PC-9 (cell line): ENCODE results near the gene PPP1R9A.

ENCODE experiments used
- EZH2 ChIP-seq: fragments of 200-600 bp; sonication (generic); IDR thresholded peaks from 2 replicates; pipeline ENCODE4 v1.8.0; 2017; ENCODE audit warnings: antibody characterized with exemption, low read depth
- TF ChIP-seq, protein P1 (sequence below): fragments of 200-600 bp; sonication (generic); conservative IDR thresholded peaks from 2 replicates; pipeline ENCODE4 v1.6.1; 2017; ENCODE audit warnings: mixed run types, antibody characterized with exemption, mild to moderate bottlenecking, moderate library complexity

DNA sequence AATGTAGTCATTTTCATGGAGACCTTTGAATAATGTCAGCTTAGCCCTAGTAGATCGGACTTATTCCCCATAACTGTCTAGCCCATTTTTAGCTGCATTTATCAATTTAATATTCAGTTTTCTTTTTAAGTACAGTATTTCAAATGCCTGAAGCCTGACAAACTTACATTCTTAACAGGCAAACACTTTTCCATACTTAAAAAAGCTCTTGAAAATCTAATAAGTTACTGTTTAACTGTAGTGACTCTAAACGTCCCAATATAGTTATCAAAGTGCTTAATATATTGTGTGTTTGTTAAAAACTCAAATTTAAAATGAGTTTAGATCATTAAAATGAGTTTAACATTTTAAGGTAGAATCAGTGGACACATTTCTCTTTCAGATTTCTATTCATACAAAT, 372.0 kb downstream of the PPP1R9A start:
- TF ChIP-seq, protein P1, sequence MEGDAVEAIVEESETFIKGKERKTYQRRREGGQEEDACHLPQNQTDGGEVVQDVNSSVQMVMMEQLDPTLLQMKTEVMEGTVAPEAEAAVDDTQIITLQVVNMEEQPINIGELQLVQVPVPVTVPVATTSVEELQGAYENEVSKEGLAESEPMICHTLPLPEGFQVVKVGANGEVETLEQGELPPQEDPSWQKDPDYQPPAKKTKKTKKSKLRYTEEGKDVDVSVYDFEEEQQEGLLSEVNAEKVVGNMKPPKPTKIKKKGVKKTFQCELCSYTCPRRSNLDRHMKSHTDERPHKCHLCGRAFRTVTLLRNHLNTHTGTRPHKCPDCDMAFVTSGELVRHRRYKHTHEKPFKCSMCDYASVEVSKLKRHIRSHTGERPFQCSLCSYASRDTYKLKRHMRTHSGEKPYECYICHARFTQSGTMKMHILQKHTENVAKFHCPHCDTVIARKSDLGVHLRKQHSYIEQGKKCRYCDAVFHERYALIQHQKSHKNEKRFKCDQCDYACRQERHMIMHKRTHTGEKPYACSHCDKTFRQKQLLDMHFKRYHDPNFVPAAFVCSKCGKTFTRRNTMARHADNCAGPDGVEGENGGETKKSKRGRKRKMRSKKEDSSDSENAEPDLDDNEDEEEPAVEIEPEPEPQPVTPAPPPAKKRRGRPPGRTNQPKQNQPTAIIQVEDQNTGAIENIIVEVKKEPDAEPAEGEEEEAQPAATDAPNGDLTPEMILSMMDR = no peak
- no peak for TF ChIP-seq EZH2
